PC-3 (cell line): ENCODE results near the gene TFG.

Source experiments
- CTCF ChIP-seq: fragments of 300-600 bp; sonication (generic); conservative IDR thresholded peaks from 2 replicates; pipeline ENCODE4 v1.5.1; 2017; ENCODE audit warnings: antibody characterized with exemption, low read depth, mild to moderate bottlenecking, low read length
- EZH2 ChIP-seq: fragments of 300-600 bp; sonication (generic); IDR thresholded peaks from one replicate; pipeline ENCODE4 v1.6.1; 2017; ENCODE audit warnings: antibody characterized with exemption, mild to moderate bottlenecking, low read length; ENCODE audit not compliant: unreplicated experiment

- TF ChIP-seq EZH2 (no peak), CTCF (no peak)
Measured at GRCh38 chr3:100782348-100782747, 73.1 kb downstream of the TFG start.
